ENCODE data around the gene LARGE1.

The LARGE1 gene

GRCh38 chr22:33573479-33573878, 346.8 kb downstream of the LARGE1 start:
- Histone ChIP-seq H3K9me3 (ENCODE audit: insufficient read depth, low read depth, low read length) (0 out of 2 replicates have a peak, but pooled peaks cover 3% of the 10 kb centered on the region), H3K4me1 (ENCODE audit: insufficient read depth, low read length, poor library complexity, severe bottlenecking) (no peaks in the 10 kb centered on the region), H3K4me2 (ENCODE audit: low read depth, low read length, poor library complexity, severe bottlenecking) (no peak overlapping the region)

GRCh38 chr22:33572086-33572485, 348.2 kb downstream of the LARGE1 start:
- Histone ChIP-seq H3K4me2 (ENCODE audit: low read depth, low read length, poor library complexity, severe bottlenecking) (no peak overlapping the region), H3F3A (ENCODE audit: low read depth) (no peaks in the 10 kb centered on the region), H3K9me2 (replicated peaks; ENCODE audit: low read depth, low read length) (no peaks in the 10 kb centered on the region), H2AFZ (ENCODE audit: low read length) (no peak overlapping the region), H3K79me2 (ENCODE audit: insufficient read depth, low read length) (no peaks in the 10 kb centered on the region), H4K20me1 (ENCODE audit: insufficient read depth, low read length, poor library complexity, severe bottlenecking) (no peaks in the 10 kb centered on the region), H3K4me3 (ENCODE audit: low read length, poor library complexity, severe bottlenecking) (no peak overlapping the region), H3K9me3 (ENCODE audit: insufficient read depth, low read depth, low read length) (0 out of 2 replicates have a peak, but pooled peaks cover 3% of the 10 kb centered on the region), H3K36me3 (ENCODE audit: insufficient read depth, low read length) (no peaks in the 10 kb centered on the region), H3K9ac (ENCODE audit: low read depth, low read length, poor library complexity, severe bottlenecking) (no peak overlapping the region), H3K4me1 (ENCODE audit: insufficient read depth, low read length, poor library complexity, severe bottlenecking) (no peaks in the 10 kb centered on the region), H3K27me3 (ENCODE audit: insufficient read depth, low read length, poor library complexity, severe bottlenecking) (no peaks in the 10 kb centered on the region)
- TF ChIP-seq CTCF (conservative IDR thresholded peaks at IDR 0.05; ENCODE audit: low read length) (no peak), EZH2phosphoT487 (IDR thresholded peaks at IDR 0.05; ENCODE audit: borderline replicate concordance) (no peak)

More at GRCh38 chr22:33573479-33573878, 346.8 kb downstream of the LARGE1 start:
- no peaks in the 10 kb centered on the region for H3F3A ChIP-seq (ENCODE audit: low read depth)
- H3K4me3 ChIP-seq (ENCODE audit: low read length, poor library complexity, severe bottlenecking), result no peak overlapping the region
- TF ChIP-seq EZH2phosphoT487 (IDR thresholded peaks at IDR 0.05; ENCODE audit: borderline replicate concordance) (no peak), CTCF (conservative IDR thresholded peaks at IDR 0.05; ENCODE audit: low read length) (no peak)
- no peaks in the 10 kb centered on the region for H4K20me1 ChIP-seq (ENCODE audit: insufficient read depth, low read length, poor library complexity, severe bottlenecking)
- no peak overlapping the region for H3K9ac ChIP-seq (ENCODE audit: low read depth, low read length, poor library complexity, severe bottlenecking)
- no peak overlapping the region for H2AFZ ChIP-seq (ENCODE audit: low read length)
- no peaks in the 10 kb centered on the region for H3K36me3 ChIP-seq (ENCODE audit: insufficient read depth, low read length)
- no peaks in the 10 kb centered on the region for H3K79me2 ChIP-seq (ENCODE audit: insufficient read depth, low read length)
- H3K9me2 ChIP-seq (replicated peaks; ENCODE audit: low read depth, low read length), result no peaks in the 10 kb centered on the region
- H3K27me3 ChIP-seq (ENCODE audit: insufficient read depth, low read length, poor library complexity, severe bottlenecking), result no peaks in the 10 kb centered on the region

GRCh38 chr22:33570110-33570509, 350.2 kb downstream of the LARGE1 start:
- Histone ChIP-seq H3K9me3 (ENCODE audit: insufficient read depth, low read depth, low read length) (no peaks in the 10 kb centered on the region), H3K36me3 (ENCODE audit: insufficient read depth, low read length) (no peaks in the 10 kb centered on the region), H3K4me1 (ENCODE audit: insufficient read depth, low read length, poor library complexity, severe bottlenecking) (no peaks in the 10 kb centered on the region), H3K4me2 (ENCODE audit: low read depth, low read length, poor library complexity, severe bottlenecking) (no peak overlapping the region), H2AFZ (ENCODE audit: low read length) (no peak overlapping the region), H3K79me2 (ENCODE audit: insufficient read depth, low read length) (no peaks in the 10 kb centered on the region), H3K4me3 (ENCODE audit: low read length, poor library complexity, severe bottlenecking) (no peak overlapping the region), H4K20me1 (ENCODE audit: insufficient read depth, low read length, poor library complexity, severe bottlenecking) (no peaks in the 10 kb centered on the region), H3K9ac (ENCODE audit: low read depth, low read length, poor library complexity, severe bottlenecking) (no peak overlapping the region), H3K9me2 (replicated peaks; ENCODE audit: low read depth, low read length) (no peaks in the 10 kb centered on the region), H3K27me3 (ENCODE audit: insufficient read depth, low read length, poor library complexity, severe bottlenecking) (no peaks in the 10 kb centered on the region), H3F3A (ENCODE audit: low read depth) (no peaks in the 10 kb centered on the region)
- no peak for TF ChIP-seq EZH2phosphoT487 (IDR thresholded peaks at IDR 0.05; ENCODE audit: borderline replicate concordance)
- TF ChIP-seq CTCF (conservative IDR thresholded peaks at IDR 0.05; ENCODE audit: low read length), result no peak
